ENCODE measurements around the gene IGSF21.
A peak's percentile ranks its signal among the peaks of the same experiment; 100 is the strongest.

IGSF21 gene

GRCh38 chr1:18322368-18323032 is 214.9 kb downstream of the IGSF21 start:
- H3K4me3 ChIP-seq (ENCODE audit: low read depth, low read length): no peak overlapping the region
- peak; percentile 58 for TF ChIP-seq CTCF (IDR thresholded peaks at IDR 0.05; ENCODE audit: insufficient read depth, low read depth, low read length, missing control alignments)
- peak; percentile 47 for DNase-seq (ENCODE audit: low read depth)

- DNase-seq (ENCODE audit: low read depth): peak; percentile 72
- no peak for TF ChIP-seq CTCF (IDR thresholded peaks at IDR 0.05; ENCODE audit: insufficient read depth, low read depth, low read length, missing control alignments)
- no peak overlapping the region for H3K4me3 ChIP-seq (ENCODE audit: low read depth, low read length)
Measured at GRCh38 chr1:18323259-18323658, 215.7 kb downstream of the IGSF21 start.

- TF ChIP-seq CTCF (IDR thresholded peaks at IDR 0.05; ENCODE audit: insufficient read depth, low read depth, low read length, missing control alignments): peak; percentile 45
- no peak overlapping the region for H3K4me3 ChIP-seq (ENCODE audit: low read depth, low read length)
- DNase-seq (ENCODE audit: low read depth): no peak
Measured at GRCh38 chr1:18324246-18324645, 216.6 kb downstream of the IGSF21 start.

GRCh38 chr1:18325136-18325535 is 217.5 kb downstream of the IGSF21 start:
- no peak overlapping the region for H3K4me3 ChIP-seq (ENCODE audit: low read depth, low read length)
- no peak for TF ChIP-seq CTCF (IDR thresholded peaks at IDR 0.05; ENCODE audit: insufficient read depth, low read depth, low read length, missing control alignments)
- no peak for DNase-seq (ENCODE audit: low read depth)

- DNase-seq (ENCODE audit: low read depth): no peak
- TF ChIP-seq CTCF (IDR thresholded peaks at IDR 0.05; ENCODE audit: insufficient read depth, low read depth, low read length, missing control alignments): no peak
- H3K4me3 ChIP-seq (ENCODE audit: low read depth, low read length): no peak overlapping the region
Measured at GRCh38 chr1:18326211-18326897, 218.8 kb downstream of the IGSF21 start.

GRCh38 chr1:18327650-18328049 is 220.1 kb downstream of the IGSF21 start:
- DNase-seq (ENCODE audit: low read depth): no peak
- H3K4me3 ChIP-seq (ENCODE audit: low read depth, low read length): no peak overlapping the region

More at GRCh38 chr1:18327650-18328049, 220.1 kb downstream of the IGSF21 start:
- TF ChIP-seq CTCF (IDR thresholded peaks at IDR 0.05; ENCODE audit: insufficient read depth, low read depth, low read length, missing control alignments): no peak

Measured in GM12865 (cell line).